DOHH2 (cell line): ENCODE results near the gene ABCA3.
"Not testable (repeated sequence)": the region's sequence is repeated elsewhere in the genome, so short reads cannot be mapped to it uniquely, and the experiment has no call there.

Source experiments
- H3F3A ChIP-seq: fragments of 200-600 bp; sonication (generic), shearing (Covaris generic); 2 replicates; pipeline ENCODE4 v1.6.0; 2016; ENCODE audit warnings: antibody characterized with exemption, mild to moderate bottlenecking; ENCODE audit not compliant: control insufficient read depth, insufficient read depth
- H3K27ac ChIP-seq: fragments of 200-600 bp; sonication (generic); 2 replicates; pipeline ENCODE4 v1.5.1; 2014; ENCODE audit warnings: low read depth, mild to moderate bottlenecking, low read length, moderate library complexity
- H3K27me3 ChIP-seq: fragments of 200-600 bp; sonication (generic); 2 replicates; pipeline ENCODE4 v1.6.1; 2014; ENCODE audit warnings: mild to moderate bottlenecking, low read length, mixed read lengths; ENCODE audit not compliant: control insufficient read depth
- H3K36me3 ChIP-seq: fragments of 200-600 bp; sonication (generic); 2 replicates; pipeline ENCODE4 v1.6.1; 2014; ENCODE audit warnings: mild to moderate bottlenecking, low read length, moderate library complexity, mixed read lengths; ENCODE audit not compliant: control insufficient read depth
- H3K4me1 ChIP-seq: fragments of 200-600 bp; sonication (generic); 2 replicates; pipeline ENCODE4 v1.6.1; 2014; ENCODE audit warnings: mild to moderate bottlenecking, low read length, mixed read lengths; ENCODE audit not compliant: control insufficient read depth
- H3K4me2 ChIP-seq: fragments of 200-600 bp; sonication (generic); 2 replicates; pipeline ENCODE4 v1.6.0; 2014; ENCODE audit warnings: mild to moderate bottlenecking, low read length, moderate library complexity
- H3K4me3 ChIP-seq: fragments of 200-600 bp; sonication (generic); 2 replicates; pipeline ENCODE4 v1.5.1; 2014; ENCODE audit warnings: mild to moderate bottlenecking, low read length, mixed read lengths
- H3K79me2 ChIP-seq: fragments of 200-600 bp; sonication (generic); 2 replicates; pipeline ENCODE4 v1.6.1; 2014; ENCODE audit warnings: mild to moderate bottlenecking, low read length, mixed read lengths; ENCODE audit not compliant: control insufficient read depth
- H3K9me2 ChIP-seq: fragments of 200-600 bp; sonication (generic); replicated peaks from 2 replicates; pipeline ENCODE4 v1.6.1; 2014; ENCODE audit warnings: mild to moderate bottlenecking, low read length, mixed read lengths; ENCODE audit not compliant: control insufficient read depth
- H3K9me3 ChIP-seq: fragments of 200-600 bp; sonication (generic); 2 replicates; pipeline ENCODE4 v1.6.1; 2014; ENCODE audit warnings: antibody characterized with exemption, low read length, mixed read lengths; ENCODE audit not compliant: control insufficient read depth, insufficient read depth
- H4K20me1 ChIP-seq: fragments of 200-600 bp; sonication (generic); 2 replicates; pipeline ENCODE4 v1.6.0; 2014; ENCODE audit warnings: low read depth, mild to moderate bottlenecking, antibody characterized with exemption, low read length, moderate library complexity; ENCODE audit not compliant: control insufficient read depth, insufficient read depth
- EZH2phosphoT487 ChIP-seq: fragments of 200-600 bp; sonication (generic); IDR thresholded peaks from 2 replicates; pipeline ENCODE4 v1.6.1; 2017; ENCODE audit warnings: borderline replicate concordance, mild to moderate bottlenecking, antibody characterized with exemption, low read length, moderate library complexity, mixed read lengths
- TF ChIP-seq, protein P1 (sequence below): fragments of 200-600 bp; sonication (generic); IDR thresholded peaks from one replicate; pipeline ENCODE4 v1.5.1; 2014; ENCODE audit warnings: antibody characterized with exemption, mild to moderate bottlenecking, low read depth, low read length; ENCODE audit not compliant: poor library complexity, severe bottlenecking

Gene ABCA3

DNA sequence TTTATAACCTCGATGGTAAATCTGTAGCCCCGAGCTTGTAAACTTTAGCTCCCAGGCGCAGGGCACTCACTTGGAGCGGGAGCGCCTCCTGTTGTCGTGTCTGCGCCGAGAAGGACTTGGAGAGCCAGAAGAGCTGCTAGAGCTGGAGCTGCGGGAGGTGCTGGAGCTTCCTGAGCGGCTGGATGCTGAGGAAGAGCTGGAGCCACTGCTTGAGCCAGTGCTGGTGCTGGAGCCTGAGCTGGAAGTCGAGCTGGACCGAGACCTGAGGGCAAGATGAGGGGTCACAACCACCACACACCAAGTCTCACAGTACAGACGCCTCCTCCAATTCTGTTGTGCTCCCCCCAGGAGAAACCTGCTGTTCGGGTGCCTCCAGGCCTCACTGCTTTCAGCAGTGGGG, 77.5 kb downstream of the ABCA3 start:
- peaks cover 95% of the 10 kb centered on the region for H3K36me3 ChIP-seq

DNA sequence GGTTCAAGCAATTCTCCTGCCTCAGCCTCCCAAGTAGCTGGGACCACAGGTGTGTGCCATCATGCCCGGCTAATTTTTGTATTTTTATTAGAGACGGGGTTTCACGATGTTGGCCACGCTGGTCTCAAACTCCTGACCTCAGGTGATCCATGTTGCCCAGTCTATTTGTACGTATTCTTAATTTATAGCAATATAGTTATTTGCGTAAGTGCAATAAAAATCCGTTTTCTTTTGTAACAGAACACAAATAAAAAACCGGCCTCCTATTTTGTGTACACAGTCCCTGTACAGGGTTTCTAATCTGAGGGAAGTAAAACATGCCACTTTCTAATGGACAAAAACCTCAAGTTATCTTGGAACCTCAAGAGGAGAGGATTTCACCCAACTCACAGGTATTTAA, 80.3 kb downstream of the ABCA3 start:
- Histone ChIP-seq H3K27ac (no peak overlapping the region), H3F3A (peaks cover 24% of the 10 kb centered on the region), H3K36me3 (peaks cover 100% of the 10 kb centered on the region), H3K79me2 (peaks cover 82% of the 10 kb centered on the region), H3K27me3 (no peaks in the 10 kb centered on the region), H3K9me2 (no peaks in the 10 kb centered on the region), H3K4me2 (no peak overlapping the region), H4K20me1 (peaks cover 28% of the 10 kb centered on the region; the same call in 1 of the 2 replicates), H3K9me3 (no peaks in the 10 kb centered on the region), H3K4me3 (no peak overlapping the region), H3K4me1 (peaks cover 3% of the 10 kb centered on the region)
- no peak for TF ChIP-seq EZH2phosphoT487
- TF ChIP-seq, protein P1, sequence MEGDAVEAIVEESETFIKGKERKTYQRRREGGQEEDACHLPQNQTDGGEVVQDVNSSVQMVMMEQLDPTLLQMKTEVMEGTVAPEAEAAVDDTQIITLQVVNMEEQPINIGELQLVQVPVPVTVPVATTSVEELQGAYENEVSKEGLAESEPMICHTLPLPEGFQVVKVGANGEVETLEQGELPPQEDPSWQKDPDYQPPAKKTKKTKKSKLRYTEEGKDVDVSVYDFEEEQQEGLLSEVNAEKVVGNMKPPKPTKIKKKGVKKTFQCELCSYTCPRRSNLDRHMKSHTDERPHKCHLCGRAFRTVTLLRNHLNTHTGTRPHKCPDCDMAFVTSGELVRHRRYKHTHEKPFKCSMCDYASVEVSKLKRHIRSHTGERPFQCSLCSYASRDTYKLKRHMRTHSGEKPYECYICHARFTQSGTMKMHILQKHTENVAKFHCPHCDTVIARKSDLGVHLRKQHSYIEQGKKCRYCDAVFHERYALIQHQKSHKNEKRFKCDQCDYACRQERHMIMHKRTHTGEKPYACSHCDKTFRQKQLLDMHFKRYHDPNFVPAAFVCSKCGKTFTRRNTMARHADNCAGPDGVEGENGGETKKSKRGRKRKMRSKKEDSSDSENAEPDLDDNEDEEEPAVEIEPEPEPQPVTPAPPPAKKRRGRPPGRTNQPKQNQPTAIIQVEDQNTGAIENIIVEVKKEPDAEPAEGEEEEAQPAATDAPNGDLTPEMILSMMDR: no peak

More for the DNA sequence above, 77.5 kb downstream of the ABCA3 start:
- peaks cover 96% of the 10 kb centered on the region for H3K79me2 ChIP-seq
- peaks cover 34% of the 10 kb centered on the region for H4K20me1 ChIP-seq
- H3F3A ChIP-seq: peaks cover 18% of the 10 kb centered on the region
- H3K4me2 ChIP-seq, H3K4me3 ChIP-seq, H3K9me3 ChIP-seq, H3K9me2 ChIP-seq, H3K27ac ChIP-seq, H3K27me3 ChIP-seq: not testable (repeated sequence)
- H3K4me1 ChIP-seq: peaks cover 18% of the 10 kb centered on the region

DNA sequence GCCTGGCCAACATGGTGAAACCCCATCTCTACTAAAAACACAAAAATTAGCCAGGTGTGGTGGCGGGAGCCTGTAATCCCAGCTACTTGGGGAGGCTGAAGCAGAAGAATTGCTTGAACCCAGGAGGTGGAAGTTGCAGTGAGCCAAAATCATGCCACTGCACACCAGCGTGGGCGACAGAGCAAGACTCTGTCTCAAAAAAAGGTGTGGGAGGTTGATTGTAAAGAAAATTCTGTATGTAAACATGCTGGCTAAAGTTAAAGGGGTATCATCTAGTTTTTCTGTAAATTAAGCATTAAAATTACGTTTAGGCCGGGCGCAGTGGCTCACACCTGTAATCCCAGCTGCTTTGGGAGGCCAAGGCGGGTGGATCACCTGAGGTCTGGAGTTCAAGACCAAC, 82.0 kb downstream of the ABCA3 start:
- not testable (repeated sequence) for H3K4me3 ChIP-seq, H3K4me1 ChIP-seq, H3K27ac ChIP-seq, H3K27me3 ChIP-seq, H3K9me3 ChIP-seq, H3K4me2 ChIP-seq, H3K9me2 ChIP-seq
- Histone ChIP-seq H3K79me2 (peaks cover 65% of the 10 kb centered on the region), H3F3A (peaks cover 32% of the 10 kb centered on the region), H4K20me1 (peaks cover 15% of the 10 kb centered on the region; the same call in 1 of the 2 replicates), H3K36me3 (peaks cover 96% of the 10 kb centered on the region)

DNA sequence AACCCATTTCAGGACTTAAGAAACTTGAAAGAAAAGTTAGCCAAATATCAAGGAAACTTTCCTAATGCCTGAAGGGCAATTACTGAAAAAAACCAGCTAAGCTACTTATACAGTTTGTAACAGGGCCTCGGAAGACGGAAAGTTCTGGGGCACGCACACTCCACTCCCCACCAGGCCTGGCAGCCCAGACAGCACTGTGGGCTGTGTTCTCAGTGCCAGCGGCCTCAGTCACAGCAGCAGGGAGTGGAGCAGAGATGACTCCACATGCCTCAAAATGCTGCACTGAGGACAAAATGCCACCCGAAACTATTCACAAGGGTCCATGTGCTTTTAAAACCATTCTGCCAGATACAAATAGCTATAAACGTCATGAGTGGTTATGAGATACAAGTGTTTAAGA, 82.8 kb downstream of the ABCA3 start:
- Histone ChIP-seq H3K27ac (no peak overlapping the region), H3K9me2 (no peaks in the 10 kb centered on the region), H3K79me2 (peaks cover 56% of the 10 kb centered on the region), H3K27me3 (no peaks in the 10 kb centered on the region), H4K20me1 (peaks cover 8% of the 10 kb centered on the region; the same call in 1 of the 2 replicates), H3K36me3 (peaks cover 95% of the 10 kb centered on the region), H3K4me3 (no peak overlapping the region), H3K9me3 (no peaks in the 10 kb centered on the region), H3F3A (peaks cover 40% of the 10 kb centered on the region), H3K4me2 (no peak overlapping the region), H3K4me1 (peaks cover 9% of the 10 kb centered on the region)
- TF ChIP-seq, protein P1: no peak
- TF ChIP-seq EZH2phosphoT487: no peak
